Panc1 (cell line): Measurements from ENCODE around the gene INPP5A. TPM values are rescaled to one million over a fixed set of nuclear protein-coding genes. Genes with fewer than 3 reads are reported as not detected.
"Not testable (repeated sequence)": the region's sequence is repeated elsewhere in the genome, so short reads cannot be mapped to it uniquely, and the experiment has no call there.

ENCODE experiments used
- ATAC-seq: fragments of 200-7000 bp; cut with Tn5 transposase; 2 replicates; pipeline ENCODE4 v1.9.1; 2020; ENCODE audit warnings: mild to moderate bottlenecking, moderate library complexity
- BruUV-seq: library from RNA; stranded (reverse); fragments of 400-500 nt; replicated peaks from 2 replicates; lab custom pipeline; 2021; lab: Mats Ljungman, UMichigan
- CTCF ChIA-PET: fragments of 300-600 bp; sonication (Branson Sonifier 250); formaldehyde crosslinking; loops from one replicate; lab custom pipeline; 2022; ENCODE audit warnings: antibody characterized with exemption; lab: Charles Lee
- POLR2A ChIA-PET: fragments of 300-600 bp; sonication (Branson Sonifier 250); formaldehyde crosslinking; loops from one replicate; lab custom pipeline; 2022; ENCODE audit warnings: antibody characterized with exemption; lab: Charles Lee
- DNase-seq: peaks from one replicate; pipeline ENCODE4 v3.0.0-alpha.2; 2010; ENCODE audit warnings: low read depth, low spot score
- H3K27ac ChIP-seq: 2 replicates; pipeline ENCODE4 v1.5.1; 2011; ENCODE audit warnings: mild to moderate bottlenecking, low read length, inconsistent platforms
- H3K27me3 ChIP-seq: fragments of 200-500 bp; sonication (Bioruptor generic); 2 replicates; pipeline ENCODE4 v1.6.0; 2014; ENCODE audit warnings: low read length, inconsistent platforms; ENCODE audit not compliant: control insufficient read depth, insufficient read depth
- H3K36me3 ChIP-seq: fragments of 200-500 bp; sonication (Bioruptor generic); 2 replicates; pipeline ENCODE4 v1.5.1; 2014; ENCODE audit warnings: inconsistent platforms, mild to moderate bottlenecking, low read length, moderate library complexity; ENCODE audit not compliant: control insufficient read depth, insufficient read depth
- H3K4me1 ChIP-seq: 2 replicates; pipeline ENCODE4 v1.5.1; 2011; ENCODE audit warnings: inconsistent platforms, mild to moderate bottlenecking, low read length, moderate library complexity; ENCODE audit not compliant: control insufficient read depth, insufficient read depth
- H3K4me3 ChIP-seq, 2 experiments: 2 replicates each; pipeline ENCODE4 v1.5.1; 2011 to 2012; ENCODE audit warnings: low read depth in 2 of 2, low read length in 2 of 2, mild to moderate bottlenecking in 2 of 2, inconsistent platforms in 1 of 2, moderate library complexity in 1 of 2
- H3K9me3 ChIP-seq: fragments of 200-500 bp; sonication (Bioruptor generic); 2 replicates; pipeline ENCODE4 v1.5.1; 2014; ENCODE audit warnings: low read depth, mild to moderate bottlenecking, inconsistent platforms, low read length, moderate library complexity; ENCODE audit not compliant: control insufficient read depth, insufficient read depth
- CTCF ChIP-seq: fragments of 450-650 bp; IDR thresholded peaks from 2 replicates; pipeline ENCODE4 v1.5.1; 2017; ENCODE audit warnings: mild to moderate bottlenecking
- POLR2AphosphoS5 ChIP-seq: IDR thresholded peaks from 2 replicates; pipeline ENCODE4 v1.6.1; 2012; ENCODE audit warnings: mild to moderate bottlenecking, low read depth, low read length, moderate library complexity
- REST ChIP-seq, 2 experiments: IDR thresholded peaks; 2 replicates each; pipeline ENCODE4 v1.6.1; 2011 to 2012; ENCODE audit warnings: low read depth in 2 of 2, control low read depth in 1 of 2, low read length in 1 of 2, mild to moderate bottlenecking in 1 of 2, moderate library complexity in 1 of 2; ENCODE audit not compliant: insufficient read depth in 1 of 2
- SIN3A ChIP-seq: IDR thresholded peaks from 2 replicates; pipeline ENCODE4 v1.6.1; 2012; ENCODE audit warnings: low read depth, mild to moderate bottlenecking, low read length, moderate library complexity, borderline replicate concordance; ENCODE audit not compliant: insufficient read depth
- TCF7L2 ChIP-seq: IDR thresholded peaks from 2 replicates; pipeline ENCODE4 v1.6.1; 2011; ENCODE audit warnings: mild to moderate bottlenecking, low read depth, low read length, inconsistent platforms
- in situ Hi-C: cut with HindIII; loops from 2 replicates; pipeline ENCODE4 v1.10.0; 2016; ENCODE audit warnings: low sequenced_read_pairs, low pct_unique_long_range_greater_than_20kb
- intact Hi-C: fragments of 100-400 bp; cut with micrococcal nuclease; formaldehyde crosslinking; loops from one replicate; pipeline ENCODE4 v1.10.0; 2022; ENCODE audit not compliant: unreplicated experiment
- total RNA-seq: library from RNA; stranded (reverse); gene quantifications from one replicate; pipeline ENCODE4 v1.2.1, GENCODE V29; 2021; ENCODE audit not compliant: unreplicated experiment

Gene INPP5A
- total RNA-seq, 1 experiment from 2014 or later: 60.0 TPM

GRCh38 chr10:132551093-132551807 is 13.7 kb downstream of the INPP5A start:
- Histone ChIP-seq H3K4me3 (no peak overlapping the region), H3K36me3 (no peaks in the 10 kb centered on the region), H3K27ac (peak overlapping the region; percentile 77), H3K27me3 (no peaks in the 10 kb centered on the region), H3K9me3 (no peaks in the 10 kb centered on the region), H3K4me1 (peaks cover 21% of the 10 kb centered on the region)
- ATAC-seq: peak; percentile 49
- TF ChIP-seq CTCF: no peak
- no peak for TF ChIP-seq REST (IDR thresholded peaks at IDR 0.05; ENCODE audit: insufficient read depth in 1 of 2, low read depth in 2 of 2, low read length in 1 of 2)
- TF ChIP-seq POLR2AphosphoS5: no peak
- TF ChIP-seq TCF7L2: no peak
- TF ChIP-seq SIN3A: no peak
- BruUV-seq: no TSS peak
- CTCF ChIA-PET: no interaction called here
- intact Hi-C loops (no loop called here), in situ Hi-C loops (no loop called here)
- POLR2A ChIA-PET: no interaction called here
- DNase-seq: no peak

- intact Hi-C loops: no loop called here
- no peak for DNase-seq
- in situ Hi-C loops: no loop called here
- no peaks in the 10 kb centered on the region for H3K27me3 ChIP-seq
- peaks cover 21% of the 10 kb centered on the region for H3K4me1 ChIP-seq
- no peak for TF ChIP-seq REST (IDR thresholded peaks at IDR 0.05; ENCODE audit: insufficient read depth in 1 of 2, low read depth in 2 of 2, low read length in 1 of 2)
- TF ChIP-seq CTCF: no peak
- TF ChIP-seq TCF7L2: no peak
- TF ChIP-seq SIN3A: no peak
- no peak for TF ChIP-seq POLR2AphosphoS5
- no peak overlapping the region for H3K4me3 ChIP-seq
- no peaks in the 10 kb centered on the region for H3K9me3 ChIP-seq
- H3K36me3 ChIP-seq: no peaks in the 10 kb centered on the region
- CTCF ChIA-PET: no interaction called here
- no TSS peak for BruUV-seq
- H3K27ac ChIP-seq: peak overlapping the region; percentile 77
- no peak for ATAC-seq
- POLR2A ChIA-PET: no interaction called here
Measured at GRCh38 chr10:132551808-132552130, 14.2 kb downstream of the INPP5A start.

- BruUV-seq, H3K27ac ChIP-seq, H3K9me3 ChIP-seq, in situ Hi-C loops, intact Hi-C loops, POLR2A ChIA-PET, CTCF ChIA-PET, DNase-seq, H3K36me3 ChIP-seq, ATAC-seq, H3K27me3 ChIP-seq, H3K4me3 ChIP-seq: not testable (repeated sequence)
- H3K4me1 ChIP-seq: peaks cover 21% of the 10 kb centered on the region
Measured at GRCh38 chr10:132552635-132553034, 15.0 kb downstream of the INPP5A start.
